Measurements from ENCODE around the gene LGALS14.
A peak's percentile ranks its signal among the peaks of the same experiment; 100 is the strongest.
"Not testable (repeated sequence)": the region's sequence is repeated elsewhere in the genome, so short reads cannot be mapped to it uniquely, and the experiment has no call there.

LGALS14 gene

GRCh38 chr19:39696387-39696786 lies 7.9 kb upstream of the LGALS14 start:
- DNase-seq: no peak

- DNase-seq: no peak
Observed at GRCh38 chr19:39698535-39698934, 5.7 kb upstream of the LGALS14 start.

GRCh38 chr19:39701291-39701690 lies 3.0 kb upstream of the LGALS14 start:
- DNase-seq: no peak

GRCh38 chr19:39705578-39706188 lies 1.4 kb downstream of the LGALS14 start:
- DNase-seq: peak; percentile 41

GRCh38 chr19:39708594-39708993 lies 4.3 kb downstream of the LGALS14 start:
- DNase-seq: no peak

- DNase-seq: no peak
Observed at GRCh38 chr19:39709026-39709872, 5.0 kb downstream of the LGALS14 start.

GRCh38 chr19:39710333-39710890 lies 6.1 kb downstream of the LGALS14 start:
- no peak for DNase-seq

- not testable (repeated sequence) for DNase-seq
Observed at GRCh38 chr19:39720144-39720543, 15.9 kb downstream of the LGALS14 start.

- no peak for DNase-seq
Observed at GRCh38 chr19:39725995-39726394, 21.7 kb downstream of the LGALS14 start.

- no peak for DNase-seq
Observed at GRCh38 chr19:39727070-39727800, 23.0 kb downstream of the LGALS14 start.

- DNase-seq: no peak
Observed at GRCh38 chr19:39728040-39728439, 23.8 kb downstream of the LGALS14 start.

GRCh38 chr19:39729594-39729993 lies 25.3 kb downstream of the LGALS14 start:
- no peak for DNase-seq

- DNase-seq: no peak
Observed at GRCh38 chr19:39731685-39732084, 27.4 kb downstream of the LGALS14 start.

- DNase-seq: no peak
Observed at GRCh38 chr19:39733841-39734240, 29.6 kb downstream of the LGALS14 start.

GRCh38 chr19:39735688-39736087 lies 31.4 kb downstream of the LGALS14 start:
- no peak for DNase-seq

- DNase-seq: no peak
Observed at GRCh38 chr19:39736088-39736487, 31.8 kb downstream of the LGALS14 start.

- peak; percentile 17 for DNase-seq
Observed at GRCh38 chr19:39737351-39737750, 33.1 kb downstream of the LGALS14 start.

- no peak for DNase-seq
Observed at GRCh38 chr19:39737891-39738290, 33.6 kb downstream of the LGALS14 start, which contains the start of gene CLC. CLC (minus strand) TSS chr19:39738029; CDS start chr19:39737952, 77 bp downstream.

GRCh38 chr19:39738814-39739213 lies 34.5 kb downstream of the LGALS14 start:
- DNase-seq: no peak

GRCh38 chr19:39740395-39740794 lies 36.1 kb downstream of the LGALS14 start:
- DNase-seq: peak; percentile 31

- no peak for DNase-seq
Observed at GRCh38 chr19:39745643-39746042, 41.4 kb downstream of the LGALS14 start.

GRCh38 chr19:39746836-39747529 lies 42.7 kb downstream of the LGALS14 start:
- DNase-seq: no peak

- no peak for DNase-seq
Observed at GRCh38 chr19:39749981-39750380, 45.7 kb downstream of the LGALS14 start.
